ENCODE results near the gene OR5M11. TPM values are rescaled to one million over a fixed set of nuclear protein-coding genes. Genes with fewer than 3 reads are reported as not detected.
A peak's percentile ranks its signal among the peaks of the same experiment; 100 is the strongest.

Gene OR5M11
- total RNA-seq, 3 donors from 2014 or later: not detected

- intact Hi-C loops (cut with DNase I, micrococcal nuclease): no loop called here
- Histone ChIP-seq H3K4me1 (ENCODE audit: low read depth) (no peaks in the 10 kb centered on the region), H3K36me3 (ENCODE audit: low read depth) (no peaks in the 10 kb centered on the region), H3K9me3 (no peaks in the 10 kb centered on the region), H3K4me3 (no peak overlapping the region)
- ATAC-seq (no peak), DNase-seq (no peak)
- TF ChIP-seq, protein P1, sequence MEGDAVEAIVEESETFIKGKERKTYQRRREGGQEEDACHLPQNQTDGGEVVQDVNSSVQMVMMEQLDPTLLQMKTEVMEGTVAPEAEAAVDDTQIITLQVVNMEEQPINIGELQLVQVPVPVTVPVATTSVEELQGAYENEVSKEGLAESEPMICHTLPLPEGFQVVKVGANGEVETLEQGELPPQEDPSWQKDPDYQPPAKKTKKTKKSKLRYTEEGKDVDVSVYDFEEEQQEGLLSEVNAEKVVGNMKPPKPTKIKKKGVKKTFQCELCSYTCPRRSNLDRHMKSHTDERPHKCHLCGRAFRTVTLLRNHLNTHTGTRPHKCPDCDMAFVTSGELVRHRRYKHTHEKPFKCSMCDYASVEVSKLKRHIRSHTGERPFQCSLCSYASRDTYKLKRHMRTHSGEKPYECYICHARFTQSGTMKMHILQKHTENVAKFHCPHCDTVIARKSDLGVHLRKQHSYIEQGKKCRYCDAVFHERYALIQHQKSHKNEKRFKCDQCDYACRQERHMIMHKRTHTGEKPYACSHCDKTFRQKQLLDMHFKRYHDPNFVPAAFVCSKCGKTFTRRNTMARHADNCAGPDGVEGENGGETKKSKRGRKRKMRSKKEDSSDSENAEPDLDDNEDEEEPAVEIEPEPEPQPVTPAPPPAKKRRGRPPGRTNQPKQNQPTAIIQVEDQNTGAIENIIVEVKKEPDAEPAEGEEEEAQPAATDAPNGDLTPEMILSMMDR (IDR thresholded peaks at IDR 0.05): no peak
Measured at GRCh38 chr11:56543739-56544138, 682 bp upstream of the OR5M11 start.

DNA sequence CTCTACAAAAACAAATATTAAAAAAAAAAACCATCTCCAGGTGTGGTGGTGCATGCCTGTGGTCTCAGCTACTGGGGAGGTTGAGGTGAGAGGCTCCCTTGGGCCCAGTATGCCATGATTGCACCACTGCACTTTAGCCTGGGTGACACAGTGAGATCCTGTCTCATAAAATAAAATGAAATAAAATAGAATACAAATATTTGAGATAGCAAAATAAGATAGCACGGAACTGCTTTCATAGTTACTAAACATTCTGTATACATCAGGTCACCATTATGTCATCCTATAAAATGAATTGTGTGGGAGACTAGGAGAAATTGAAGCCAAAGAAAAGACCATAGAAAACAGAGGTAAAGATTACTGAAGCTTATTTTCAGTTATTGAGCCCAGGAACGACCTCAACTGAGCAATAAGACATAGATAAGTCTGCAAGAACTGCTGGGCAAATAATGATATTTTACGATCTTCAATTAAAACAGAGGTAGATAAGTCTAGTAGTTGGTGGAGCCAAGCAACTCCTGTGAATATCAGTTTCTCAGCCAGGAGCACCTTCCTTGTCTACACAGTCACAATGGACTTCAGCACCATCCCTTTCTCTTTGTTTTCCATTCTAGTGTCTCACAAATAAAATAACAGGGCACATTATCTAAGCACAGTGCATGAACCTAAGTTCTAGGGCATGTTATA lies 9.9 kb downstream of the OR5M11 start:
- DNase-seq (peak in 1 of 3 donors; percentile 51), ATAC-seq (peak; percentile 91)
- Histone ChIP-seq H3K36me3 (ENCODE audit: low read depth) (no peaks in the 10 kb centered on the region), H3K9me3 (no peaks in the 10 kb centered on the region), H3K4me1 (ENCODE audit: low read depth) (no peaks in the 10 kb centered on the region), H3K4me3 (no peak overlapping the region)
- TF ChIP-seq, protein P1 (IDR thresholded peaks at IDR 0.05): no peak
- intact Hi-C loops (cut with DNase I, micrococcal nuclease): no loop called here

DNA sequence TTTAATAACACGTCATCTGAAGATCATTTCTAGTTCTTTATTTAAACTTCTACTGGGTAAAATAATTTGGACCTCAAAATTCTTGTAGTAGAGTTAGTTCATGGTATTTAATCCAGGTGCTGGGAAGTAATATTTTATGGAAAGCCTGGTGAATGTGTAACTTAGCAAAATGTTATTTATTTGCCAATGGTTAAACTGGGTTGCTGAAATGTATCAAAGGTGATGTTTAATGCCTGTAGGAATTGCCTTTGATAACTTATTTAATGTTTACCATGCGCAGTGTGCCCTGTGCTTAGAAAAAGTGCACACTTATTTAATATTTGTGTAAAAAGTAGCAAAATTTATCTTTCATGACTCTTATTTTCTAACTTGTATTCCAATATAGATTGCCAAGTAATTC lies 11.2 kb downstream of the OR5M11 start:
- DNase-seq (no peak), ATAC-seq (peak; percentile 56)
- intact Hi-C loops (cut with DNase I, micrococcal nuclease): no loop called here
- Histone ChIP-seq H3K4me3 (no peak overlapping the region), H3K4me1 (ENCODE audit: low read depth) (no peaks in the 10 kb centered on the region), H3K9me3 (no peaks in the 10 kb centered on the region), H3K36me3 (ENCODE audit: low read depth) (no peaks in the 10 kb centered on the region)
- TF ChIP-seq, protein P1 (IDR thresholded peaks at IDR 0.05): no peak

GRCh38 chr11:56522008-56522407 lies 21.0 kb downstream of the OR5M11 start:
- TF ChIP-seq, protein P1 (IDR thresholded peaks at IDR 0.05): no peak
- Histone ChIP-seq H3K9me3 (no peaks in the 10 kb centered on the region), H3K36me3 (ENCODE audit: low read depth) (no peaks in the 10 kb centered on the region), H3K4me1 (ENCODE audit: low read depth) (no peaks in the 10 kb centered on the region), H3K4me3 (no peak overlapping the region)
- ATAC-seq (peak; percentile 95), DNase-seq (peak in 1 of 3 donors; percentile 70)
- intact Hi-C loops (cut with DNase I, micrococcal nuclease): no loop called here

- TF ChIP-seq, protein P1 (IDR thresholded peaks at IDR 0.05): no peak
- Histone ChIP-seq H3K4me3 (no peak overlapping the region), H3K4me1 (ENCODE audit: low read depth) (no peaks in the 10 kb centered on the region), H3K9me3 (no peaks in the 10 kb centered on the region), H3K36me3 (ENCODE audit: low read depth) (no peaks in the 10 kb centered on the region)
- ATAC-seq (no peak), DNase-seq (no peak)
- intact Hi-C loops (cut with DNase I, micrococcal nuclease): no loop called here
Measured at GRCh38 chr11:56513280-56513679, 29.8 kb downstream of the OR5M11 start.

All from mucosa of descending colon (tissue), 3 donors.